CD4-positive, alpha-beta T cell treated with Interleukin-6 for 4 hours (primary cell): ENCODE results near the gene ZNF454.

Source experiments
- DNase-seq: peaks from one replicate; pipeline ENCODE4 v3.0.0-alpha.2; 2020; ENCODE audit warnings: mixed read lengths

The ZNF454 gene

DNA sequence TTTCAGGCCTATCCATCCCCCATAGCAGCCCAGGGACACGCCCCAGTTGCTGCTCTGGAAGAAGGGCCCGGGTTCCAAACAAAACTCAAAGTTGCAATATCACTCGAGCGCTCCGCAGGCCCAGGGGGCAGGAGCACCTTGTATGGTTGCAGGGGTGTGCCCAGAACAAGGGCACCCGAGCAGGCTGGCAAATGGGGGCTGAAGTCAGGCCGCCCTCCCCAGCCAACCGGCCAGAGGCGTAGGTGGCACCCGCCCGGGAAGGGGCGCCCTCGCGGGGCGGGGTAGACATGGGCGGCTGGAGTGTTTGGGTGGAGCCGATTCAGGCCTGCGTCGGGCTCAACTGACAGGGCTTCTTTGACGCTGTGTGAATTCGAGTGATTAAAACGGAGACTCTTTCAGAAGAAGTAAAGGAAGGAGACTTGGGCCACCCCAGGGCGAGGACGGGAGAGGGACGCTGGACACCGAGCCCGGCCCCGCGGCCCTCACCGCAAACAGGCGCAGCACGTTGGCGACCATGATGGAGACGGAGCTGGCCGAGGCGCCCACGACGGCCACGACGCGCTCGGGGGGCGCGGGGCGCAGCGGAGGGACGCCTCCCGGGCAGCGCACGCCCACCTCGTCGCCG is 53.1 kb downstream of the ZNF454 start:
- DNase-seq, result no peak

DNA sequence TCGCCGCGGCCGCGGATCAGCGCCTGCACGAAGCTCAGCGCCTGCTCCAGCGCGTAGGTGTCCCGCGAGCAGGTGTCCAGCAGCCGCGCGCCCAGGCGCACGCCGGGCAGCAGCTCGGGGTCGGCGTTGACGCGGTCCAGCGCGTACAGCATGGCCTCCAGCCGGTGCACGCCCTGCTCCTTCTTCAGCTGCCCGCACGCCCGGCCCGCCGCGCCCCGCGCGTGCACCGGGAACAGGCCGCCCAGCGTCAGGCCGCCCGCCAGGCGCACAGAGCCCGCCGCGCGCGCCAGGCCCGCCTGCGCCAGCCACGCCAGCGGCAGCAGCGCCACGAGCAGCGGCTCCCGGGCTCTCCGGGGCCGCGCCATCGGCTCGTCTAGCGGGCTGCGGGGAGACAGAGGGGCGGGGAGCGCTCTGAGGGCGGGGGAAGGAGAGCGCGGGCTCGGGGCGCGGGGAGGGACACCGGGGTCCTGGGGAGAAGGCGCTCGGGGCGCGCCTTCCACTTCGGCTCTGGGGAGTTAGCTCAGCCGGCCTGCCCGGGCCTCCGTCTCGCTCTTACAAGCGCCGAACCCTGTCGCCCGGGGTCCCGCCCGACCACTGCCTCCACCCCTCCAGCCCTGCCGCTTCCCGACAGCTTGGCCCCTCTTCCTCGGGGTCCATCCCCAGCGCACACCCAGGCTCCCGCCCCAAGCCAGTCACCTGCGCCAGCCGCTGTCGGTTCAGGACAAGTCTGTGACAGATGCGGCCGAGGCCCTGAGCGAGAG is 53.8 kb downstream of the ZNF454 start, which contains the start of gene GRM6:
GRM6 (minus strand) TSS at position 741 of the 761 bp plus-strand sequence; CDS start at position 365, 376 bp downstream.
- DNase-seq, result no peak

DNA sequence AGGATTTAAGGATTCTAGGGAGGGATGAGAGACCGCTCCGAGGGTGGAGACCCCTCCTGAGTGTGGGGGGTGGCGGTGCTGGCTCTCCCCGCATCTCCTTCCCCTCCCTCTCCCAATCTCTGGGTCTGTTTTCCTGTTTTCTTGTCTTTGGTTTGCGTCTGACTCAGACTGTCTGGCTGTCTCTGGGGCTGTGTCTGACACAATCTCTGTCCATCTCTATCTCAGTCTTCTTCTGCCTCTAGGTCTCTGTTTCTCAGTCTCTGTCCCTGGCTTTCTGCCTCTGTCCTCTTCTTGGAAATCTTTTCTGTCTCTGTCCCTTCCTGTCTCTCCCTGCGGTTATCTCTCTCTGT is 54.3 kb downstream of the ZNF454 start:
- DNase-seq, result no peak

DNA sequence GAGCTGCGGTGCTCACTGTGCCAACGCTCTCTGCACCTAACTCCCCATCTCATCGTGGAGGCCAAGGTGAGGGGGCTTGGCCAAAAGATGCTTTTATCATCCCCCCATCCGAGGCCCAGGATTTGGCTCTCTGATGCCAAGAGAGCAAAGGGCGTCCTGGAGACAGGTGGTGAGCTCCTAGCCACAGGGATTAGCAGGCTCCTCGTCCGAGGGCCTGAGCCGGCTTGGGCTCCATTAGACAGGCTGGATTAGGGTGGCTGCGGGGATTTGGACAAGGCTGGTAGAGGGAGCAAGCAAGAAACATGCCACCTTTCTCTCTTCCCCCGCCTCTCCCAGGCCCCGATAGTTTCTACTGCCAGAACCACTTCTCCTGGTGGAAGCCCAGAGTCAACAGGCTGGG is 55.2 kb downstream of the ZNF454 start:
- no peak for DNase-seq

DNA sequence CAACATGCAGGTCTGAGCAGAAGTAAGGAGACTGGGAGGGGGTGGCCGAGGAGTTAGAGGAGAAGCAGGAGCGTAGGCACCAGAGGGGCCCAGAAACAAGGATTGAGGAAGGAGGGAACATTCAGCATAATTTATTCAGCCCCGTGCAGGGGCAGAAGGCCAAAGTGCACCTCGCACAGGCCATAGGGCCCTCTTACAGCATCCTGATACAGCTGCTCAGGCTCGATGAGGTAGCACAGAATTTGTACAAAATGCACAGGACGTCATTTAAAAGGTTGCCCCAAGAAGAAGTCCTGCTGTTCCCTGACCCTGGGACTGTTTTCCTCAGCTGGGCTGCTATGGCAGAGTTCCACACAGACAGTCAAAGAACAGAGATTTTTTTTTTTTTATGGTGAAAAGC is 56.2 kb downstream of the ZNF454 start:
- DNase-seq, result no peak

DNA sequence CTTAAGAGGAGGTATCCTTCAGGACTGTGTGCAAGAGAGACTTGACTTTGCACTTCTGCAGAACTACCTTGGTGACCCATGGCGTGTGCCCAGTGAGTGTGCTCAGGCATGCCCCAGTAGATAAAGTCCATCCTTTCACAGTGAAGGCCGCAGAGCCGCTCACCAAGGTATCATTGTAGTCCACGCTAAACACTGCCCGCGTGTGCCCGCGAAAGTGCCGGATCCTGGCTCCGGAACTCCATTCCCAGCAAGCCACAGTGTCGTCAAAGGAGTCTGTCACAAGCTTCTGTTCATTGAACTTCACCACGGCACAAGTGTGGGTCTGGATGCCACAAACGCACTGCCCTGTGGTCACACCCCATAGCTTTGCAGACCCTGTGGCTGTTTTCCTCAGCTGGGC is 57.4 kb downstream of the ZNF454 start:
- no peak for DNase-seq

DNA sequence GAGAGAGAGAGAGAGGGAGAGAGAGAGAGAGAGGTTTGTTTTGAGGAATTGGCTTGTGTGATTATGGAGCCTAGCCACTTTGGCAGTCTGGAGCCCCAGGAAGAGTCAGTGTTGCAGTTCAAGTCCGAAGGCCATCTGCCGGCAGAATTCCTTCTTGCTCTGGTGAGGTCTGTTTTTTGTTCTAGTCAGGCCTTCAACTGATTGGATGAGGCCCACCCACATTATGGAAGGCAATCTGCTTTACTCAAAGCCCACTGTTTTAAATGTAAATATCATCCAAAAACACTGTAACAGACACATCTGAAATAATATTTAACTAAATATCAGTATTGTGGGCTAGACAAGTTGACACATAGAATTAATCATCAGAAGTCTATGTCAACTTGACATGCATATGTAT is 65.6 kb downstream of the ZNF454 start:
- DNase-seq, result no peak

DNA sequence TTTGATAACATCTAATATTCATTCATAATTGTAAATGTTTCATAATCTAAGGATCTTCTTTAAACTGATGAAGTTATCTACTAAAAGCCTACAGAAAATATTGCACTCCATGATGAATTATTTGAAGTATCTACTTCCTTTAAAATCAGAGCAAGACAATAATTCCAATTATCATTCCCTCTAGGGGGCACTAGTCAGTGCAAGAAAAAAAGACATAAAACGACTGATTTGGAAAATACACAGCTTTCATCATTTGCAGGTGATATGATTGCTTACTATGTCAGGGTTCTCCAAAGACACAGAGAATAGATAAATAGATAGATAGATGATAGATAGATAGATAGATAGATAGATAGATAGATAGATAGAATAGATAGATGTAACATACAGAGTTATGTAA is 67.7 kb downstream of the ZNF454 start:
- no peak for DNase-seq
